Stimulated activated CD4-positive, alpha-beta T cell treated with anti-CD3 and anti-CD28 coated beads, TNF-alpha, amount 100 ng/mL, for 4 hours (primary cell): ENCODE measurements around the gene SMCO4.
A peak's percentile ranks its signal among the peaks of the same experiment; 100 is the strongest.
"Not testable (repeated sequence)": the region's sequence is repeated elsewhere in the genome, so short reads cannot be mapped to it uniquely, and the experiment has no call there.

Experiments used
- DNase-seq, 3 experiments: peaks; one replicate each; pipeline ENCODE4 v3.0.0-alpha.2; 2020; ENCODE audit warnings: low read depth in 3 of 3

Gene SMCO4

DNA sequence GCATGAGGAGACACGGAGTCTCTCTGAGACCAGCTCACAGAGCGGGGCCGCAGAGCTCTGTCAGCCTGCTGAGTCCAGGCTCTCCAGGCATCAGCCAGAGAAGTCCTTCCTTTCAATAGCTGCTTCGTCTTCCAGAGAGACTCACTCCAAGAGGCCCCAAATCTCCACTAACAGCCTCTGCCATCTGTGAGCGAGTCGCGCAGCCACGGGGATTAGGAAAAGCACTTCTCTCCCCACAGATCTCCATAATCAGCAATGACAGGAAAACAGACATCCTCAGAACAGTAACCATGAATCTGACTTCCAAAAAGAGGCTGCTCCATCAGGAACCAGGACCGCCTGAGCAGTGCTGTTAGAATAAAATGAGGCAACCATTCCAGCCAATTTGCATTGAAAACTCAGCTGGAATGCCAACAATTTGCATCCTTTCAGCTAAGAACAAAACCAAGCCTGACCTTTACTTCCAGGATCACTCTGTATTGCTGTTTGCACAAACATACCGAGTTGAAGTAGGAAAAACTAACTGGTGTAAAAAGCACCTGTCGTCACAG lies 65.4 kb downstream of the SMCO4 start:
- no peak for DNase-seq

DNA sequence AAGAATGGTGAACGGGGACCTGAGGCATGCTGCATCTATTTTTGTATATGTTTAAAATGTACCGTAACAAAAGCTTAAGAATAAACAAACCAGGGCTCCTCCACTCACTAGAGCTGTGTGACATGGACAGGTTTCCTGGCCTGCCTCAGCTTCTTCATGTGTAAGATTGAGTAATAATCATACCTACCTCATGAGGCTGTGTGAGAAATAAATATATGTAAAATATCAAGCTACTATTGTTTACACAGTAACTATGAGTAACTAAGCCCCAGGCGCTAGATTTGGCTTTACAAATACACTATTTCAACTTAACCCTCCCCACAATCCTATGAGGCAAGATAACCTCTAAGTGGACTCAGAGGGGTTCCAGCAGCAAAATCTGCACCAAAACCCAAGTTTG lies 66.4 kb downstream of the SMCO4 start:
- DNase-seq: no peak

DNA sequence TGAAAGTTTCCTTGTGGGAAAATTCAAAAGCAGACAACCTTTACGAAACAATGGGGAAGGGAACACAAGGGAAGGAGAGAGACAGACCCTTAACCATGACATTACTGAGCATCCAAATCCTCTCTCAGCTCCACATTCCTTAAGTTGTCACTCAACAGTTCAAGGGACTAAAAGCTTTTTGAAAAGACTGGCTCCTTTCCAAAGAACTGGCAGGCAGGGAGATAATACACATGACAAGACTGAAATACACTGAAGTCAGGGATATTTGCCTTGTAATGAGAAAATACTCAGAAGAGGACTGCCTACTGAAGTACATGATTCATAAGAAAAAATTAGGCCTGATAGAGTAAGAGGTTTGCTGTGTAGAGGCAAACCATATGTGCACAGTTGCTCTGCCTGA lies 69.1 kb downstream of the SMCO4 start:
- DNase-seq: no peak

DNA sequence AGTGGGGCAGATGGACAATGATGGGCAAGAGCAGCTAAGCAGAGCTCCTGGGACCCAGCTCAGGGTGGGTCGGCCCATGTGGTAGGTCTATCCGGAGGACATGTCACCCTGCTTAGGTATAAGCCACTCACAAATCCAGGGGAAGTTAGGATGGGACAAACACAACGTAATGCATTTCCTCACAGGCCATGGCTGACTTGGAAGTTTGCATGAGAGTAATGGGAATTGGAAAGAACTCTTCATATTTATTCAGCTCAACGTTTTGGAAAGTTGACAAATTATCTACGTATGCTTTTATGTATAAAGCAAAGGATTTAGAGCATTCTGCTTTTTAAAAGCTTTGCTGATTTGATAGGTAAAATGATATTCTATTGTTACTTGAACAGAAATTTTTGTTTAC lies 74.9 kb downstream of the SMCO4 start:
- DNase-seq: no peak

DNA sequence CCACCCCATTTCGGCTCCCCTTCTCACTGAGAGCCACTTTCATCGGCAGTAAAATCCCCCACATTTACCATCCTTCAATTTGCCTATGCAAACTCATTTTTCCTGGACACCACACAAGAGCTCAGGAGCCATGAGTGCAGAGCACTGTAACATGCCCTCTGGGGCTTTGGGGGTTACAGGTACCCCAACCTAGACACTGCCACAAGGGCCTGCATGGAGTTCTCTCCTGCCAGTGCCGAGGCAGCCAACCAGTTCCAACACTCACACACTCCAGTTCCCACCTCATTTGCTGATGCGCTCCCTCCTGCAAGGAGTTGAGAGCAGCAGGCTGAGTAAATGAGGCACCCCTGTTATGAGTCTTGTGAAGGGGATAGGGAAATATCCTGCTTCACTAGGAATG lies 76.1 kb downstream of the SMCO4 start:
- no peak for DNase-seq

DNA sequence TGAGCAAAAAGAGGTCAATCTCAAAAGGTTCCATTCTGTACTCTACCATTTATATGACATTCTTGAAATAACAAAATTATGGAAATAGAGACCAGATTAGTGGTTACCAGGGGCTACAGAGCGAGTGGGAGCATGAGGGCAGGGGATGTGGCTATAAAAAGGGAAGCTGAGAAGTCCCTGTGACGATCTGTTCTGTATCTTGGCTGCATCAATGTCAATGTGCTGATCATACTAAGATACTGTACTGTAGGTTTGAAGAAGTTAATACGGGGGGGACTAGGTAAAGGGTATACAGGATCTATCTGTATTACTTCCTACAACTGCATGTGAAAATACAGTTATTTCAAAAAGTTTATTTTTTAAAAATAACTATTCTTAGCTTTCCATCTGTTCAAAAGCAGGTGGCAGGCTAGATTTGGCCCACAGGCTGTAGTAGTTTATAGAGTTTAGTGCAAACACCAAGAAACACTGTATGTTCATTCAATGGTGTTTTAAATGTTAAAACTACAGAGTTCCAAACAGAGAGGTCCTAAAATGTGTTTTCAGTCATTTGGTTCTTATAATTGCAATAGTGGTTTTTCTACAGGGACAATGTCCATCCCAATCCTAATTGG lies 78.2 kb downstream of the SMCO4 start:
- DNase-seq: no peak

DNA sequence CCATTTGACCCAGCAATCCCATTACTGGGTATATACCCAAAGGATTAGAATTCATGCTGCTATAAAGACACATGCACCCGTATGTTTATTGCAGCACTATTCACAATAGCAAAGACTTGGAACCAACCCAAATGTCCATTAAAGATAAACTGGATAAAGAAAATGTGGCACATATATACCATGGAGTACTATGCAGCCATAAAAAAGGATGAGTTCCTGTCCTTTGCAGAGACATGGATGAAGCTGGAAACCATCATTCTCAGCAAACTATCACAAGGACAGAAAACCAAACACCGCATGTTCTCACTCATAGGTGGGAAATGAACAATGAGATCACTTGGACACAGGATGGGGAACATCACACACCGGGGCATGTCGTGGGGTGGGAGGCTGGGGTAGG lies 79.5 kb downstream of the SMCO4 start:
- not testable (repeated sequence) for DNase-seq

DNA sequence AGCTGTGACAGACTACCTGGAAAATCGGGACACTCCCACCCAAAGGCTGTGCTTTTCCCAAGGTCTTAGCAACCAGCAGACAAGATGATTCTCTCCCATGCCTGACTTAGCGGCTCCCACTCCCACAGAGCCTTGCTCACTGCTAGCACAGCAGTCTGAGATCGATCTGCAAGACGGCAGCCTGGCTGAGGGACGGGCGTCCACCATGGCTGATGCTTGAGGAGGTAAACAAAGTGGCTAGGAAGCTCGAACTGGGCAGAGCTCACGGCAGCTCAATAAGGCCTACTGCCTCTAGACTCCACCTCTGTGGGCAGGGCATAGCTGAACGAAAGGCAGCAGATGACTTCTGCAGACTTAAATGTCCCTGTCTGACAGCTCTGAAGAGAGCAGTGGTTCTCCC lies 84.9 kb downstream of the SMCO4 start:
- no peak for DNase-seq

DNA sequence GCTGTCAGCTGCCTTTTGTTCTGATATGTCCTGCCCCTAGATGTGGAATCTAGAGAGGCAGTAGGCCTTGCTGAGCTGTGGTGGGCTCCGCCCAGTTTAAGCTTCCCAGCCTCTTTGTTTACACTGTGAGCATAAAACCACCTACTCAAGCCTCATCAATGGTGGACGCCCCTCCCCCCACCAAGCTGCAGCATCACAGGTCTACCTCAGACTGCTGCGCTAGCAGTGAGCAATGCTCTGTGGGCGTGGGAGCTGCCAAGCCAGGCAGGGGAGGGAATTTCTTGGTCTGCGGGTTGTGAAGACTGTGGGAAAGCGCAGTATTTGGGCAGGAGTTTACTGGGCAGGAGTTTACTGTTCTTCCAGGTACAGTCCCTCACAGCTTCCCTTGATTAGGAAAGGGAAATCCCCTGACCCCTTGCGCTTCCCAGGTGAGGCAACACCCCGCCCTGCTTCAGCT lies 98.5 kb downstream of the SMCO4 start:
- peak in 1 of 3 experiments; percentile 2 for DNase-seq

DNA sequence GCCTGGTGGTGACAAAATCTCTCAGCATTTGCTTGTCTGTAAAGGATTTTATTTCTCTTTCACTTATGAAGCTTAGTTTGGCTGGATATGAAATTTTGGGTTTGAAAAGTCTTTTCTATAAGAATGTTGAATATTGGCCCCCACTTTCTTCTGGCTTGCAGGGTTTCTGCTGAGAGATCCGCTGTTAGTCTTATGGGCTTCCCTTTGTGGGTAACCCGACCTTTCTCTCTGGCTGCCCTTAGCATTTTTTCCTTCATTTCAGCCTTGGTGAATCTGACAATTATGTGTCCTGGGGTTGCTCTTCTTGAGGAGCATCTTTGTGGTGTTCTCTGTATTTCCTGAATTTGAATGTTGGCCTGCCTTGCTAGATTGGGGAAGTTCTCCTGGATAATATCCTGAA lies 100.0 kb downstream of the SMCO4 start:
- DNase-seq: not testable (repeated sequence)

DNA sequence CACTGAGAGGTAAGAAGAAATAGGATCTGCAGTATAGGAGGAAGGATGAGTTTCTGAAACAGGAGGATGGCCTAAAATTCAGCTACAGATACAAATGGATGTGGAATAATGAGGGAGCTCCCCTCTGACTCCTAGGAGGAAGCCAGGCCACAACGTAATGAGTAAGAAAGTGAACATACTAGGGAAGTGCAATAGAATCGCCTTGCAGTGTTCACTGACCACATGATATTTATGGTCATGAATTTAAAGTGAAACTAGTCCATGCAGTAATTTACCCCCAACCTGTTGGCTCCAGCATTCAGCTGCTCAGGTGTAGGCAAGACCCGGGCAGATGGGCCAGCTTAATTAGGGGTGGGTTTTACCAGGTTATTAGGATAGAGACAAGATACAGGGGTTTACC lies 110.9 kb downstream of the SMCO4 start:
- DNase-seq: no peak
